Effector memory CD8-positive, alpha-beta T cell (primary cell): ENCODE results near the gene IGSF6.
"Not testable (repeated sequence)": the region's sequence is repeated elsewhere in the genome, so short reads cannot be mapped to it uniquely, and the experiment has no call there.

Experiments
- ATAC-seq: fragments of 150-1000 bp; cut with Tn5 transposase; replicated peaks from 2 replicates; pipeline ENCODE4 v1.10.0; 2021; ENCODE audit warnings: mild to moderate bottlenecking, moderate library complexity
- DNase-seq, 3 experiments: peaks; one replicate each; pipeline ENCODE4 v3.0.0; 2021
- H3K27ac Mint-ChIP-seq, 2 donors: one replicate each; pipeline ENCODE4 v1.8.0; 2022; ENCODE audit warnings: mild to moderate bottlenecking in 2 of 2, mixed read lengths in 2 of 2, moderate library complexity in 2 of 2
- H3K27me3 Mint-ChIP-seq, 2 donors: one replicate each; pipeline ENCODE4 v1.8.0; 2022; ENCODE audit warnings: mixed read lengths in 2 of 2
- H3K36me3 Mint-ChIP-seq: one replicate; pipeline ENCODE4 v1.8.0; 2022; ENCODE audit warnings: mild to moderate bottlenecking, moderate library complexity, mixed read lengths; ENCODE audit not compliant: insufficient read depth
- H3K4me1 Mint-ChIP-seq, 2 donors: one replicate each; pipeline ENCODE4 v1.8.0; 2022; ENCODE audit warnings: low read depth in 2 of 2, mixed read lengths in 2 of 2
- H3K4me3 Mint-ChIP-seq, 2 donors: one replicate each; pipeline ENCODE4 v1.8.0; 2022; ENCODE audit warnings: mild to moderate bottlenecking in 2 of 2, mixed read lengths in 2 of 2, moderate library complexity in 2 of 2
- H3K9me3 Mint-ChIP-seq, 2 donors: one replicate each; pipeline ENCODE4 v1.8.0; 2022; ENCODE audit warnings: mixed read lengths in 2 of 2

The IGSF6 gene

DNA sequence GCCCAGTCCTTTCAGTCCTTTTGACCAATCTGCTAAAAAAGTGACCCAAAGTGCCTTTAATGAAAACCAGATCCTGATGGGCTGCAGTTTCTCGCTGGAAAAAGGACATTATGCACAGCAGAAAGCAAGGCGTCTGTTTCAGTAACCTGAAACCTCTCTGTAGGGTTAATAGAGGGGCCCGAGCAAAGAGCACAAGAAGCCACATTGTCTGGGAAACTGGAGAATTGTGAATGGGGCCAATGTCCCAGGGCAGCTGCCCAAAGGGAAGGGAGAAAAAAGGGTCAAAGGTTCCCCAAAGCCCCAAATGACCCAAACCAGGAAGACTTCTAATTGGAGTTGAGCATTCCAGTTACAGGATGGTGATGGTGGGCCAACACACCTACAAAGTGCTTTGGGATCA lies 14.4 kb upstream of the IGSF6 start:
- peaks cover 2% of the 10 kb centered on the region for H3K36me3 Mint-ChIP-seq
- ATAC-seq (no peak), DNase-seq (no peak)
- H3K4me1 Mint-ChIP-seq, result peaks cover 0 to 3% of the 10 kb centered on the region in 2 donors
- peaks cover 8 to 34% of the 10 kb centered on the region in 2 donors for H3K27me3 Mint-ChIP-seq
- no peak overlapping the region for H3K4me3 Mint-ChIP-seq
- H3K9me3 Mint-ChIP-seq, result no peaks in the 10 kb centered on the region
- no peak overlapping the region for H3K27ac Mint-ChIP-seq

GRCh38 chr16:21664801-21665492 lies 12.5 kb upstream of the IGSF6 start:
- DNase-seq, result no peak
- Mint-ChIP-seq H3K9me3 (no peaks in the 10 kb centered on the region), H3K27me3 (peaks cover 0 to 24% of the 10 kb centered on the region in 2 donors), H3K4me1 (peaks cover 5 to 10% of the 10 kb centered on the region in 2 donors), H3K27ac (no peak overlapping the region), H3K4me3 (no peak overlapping the region), H3K36me3 (peaks cover 12% of the 10 kb centered on the region)
- no peak for ATAC-seq

DNA sequence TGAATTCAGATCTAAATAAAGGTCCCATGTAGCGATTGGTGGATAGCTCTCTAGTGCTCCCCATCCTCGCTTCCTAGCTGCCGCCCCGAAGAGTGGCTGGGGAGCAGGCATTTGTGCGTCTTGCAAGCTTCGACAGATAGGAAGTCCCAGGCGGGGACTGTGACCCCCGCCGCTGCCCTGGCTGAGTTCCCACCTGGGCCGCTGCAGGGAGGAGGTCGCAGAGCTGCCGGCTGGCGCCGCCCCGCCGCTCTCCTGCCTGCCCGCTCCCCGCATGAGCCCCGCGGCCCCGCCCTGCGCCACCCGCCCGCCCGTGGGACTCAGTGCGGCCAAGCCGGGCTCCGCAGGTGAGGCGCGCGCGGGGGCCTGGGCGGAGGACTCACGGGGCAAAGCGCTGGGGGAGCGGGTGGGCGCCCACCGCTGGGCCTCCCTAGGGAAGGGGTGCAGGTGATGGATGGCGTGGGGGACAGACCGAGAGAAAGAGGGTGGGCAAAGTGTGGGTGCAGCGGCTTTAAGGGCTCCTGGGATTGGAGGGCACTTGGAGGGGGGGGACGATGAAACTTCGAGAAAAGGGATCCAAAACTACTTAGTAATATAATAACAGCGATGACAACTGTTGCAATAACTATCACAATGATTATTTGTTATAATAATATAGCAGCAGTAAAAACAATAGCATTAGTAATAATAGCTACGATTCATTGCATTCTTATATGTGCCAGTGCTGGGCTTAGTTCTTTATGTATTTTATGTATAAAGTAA lies 11.7 kb upstream of the IGSF6 start, which contains the start of gene OTOA:
OTOA (plus strand) TSS at position 80 of the 759 bp plus-strand sequence. CDS start 14,547 bp downstream, outside the sequence.
- H3K36me3 Mint-ChIP-seq, result peaks cover 12% of the 10 kb centered on the region
- DNase-seq, result peak in 1 of 3 experiments; percentile 10
- peak; percentile 82 for ATAC-seq
- H3K27me3 Mint-ChIP-seq, result peaks cover 0 to 22% of the 10 kb centered on the region in 2 donors
- no peaks in the 10 kb centered on the region for H3K9me3 Mint-ChIP-seq
- peaks cover 5 to 10% of the 10 kb centered on the region in 2 donors for H3K4me1 Mint-ChIP-seq
- peak within 1 kb of the TSS; percentile 69 to 71 for H3K4me3 Mint-ChIP-seq
- H3K27ac Mint-ChIP-seq, result no peak within 1 kb of the TSS

DNA sequence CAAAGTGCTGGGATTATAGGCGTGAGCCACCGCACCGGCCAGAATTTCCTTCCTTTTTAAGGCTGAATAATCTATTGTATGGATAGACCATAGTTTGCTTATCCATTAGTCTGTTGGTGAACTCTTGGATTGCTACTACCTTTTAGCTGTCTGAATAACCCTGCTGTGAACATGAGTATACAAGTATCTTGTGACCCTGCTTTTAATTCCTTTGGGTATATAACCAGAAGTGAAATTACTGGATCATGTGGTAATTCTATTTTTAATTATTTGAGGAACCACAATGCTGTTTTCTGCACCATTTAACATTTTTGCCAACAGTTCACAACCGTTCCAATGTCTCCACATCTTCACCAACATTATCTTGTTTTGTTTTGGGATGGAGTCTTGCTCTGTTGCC lies 6.7 kb upstream of the IGSF6 start:
- Mint-ChIP-seq H3K27ac (no peak overlapping the region), H3K9me3 (no peaks in the 10 kb centered on the region), H3K36me3 (peaks cover 29% of the 10 kb centered on the region), H3K4me3 (no peak overlapping the region), H3K4me1 (peaks cover 9 to 32% of the 10 kb centered on the region in 2 donors), H3K27me3 (no peaks in the 10 kb centered on the region)
- ATAC-seq (no peak), DNase-seq (no peak)

GRCh38 chr16:21656795-21657768 lies 4.7 kb upstream of the IGSF6 start:
- peak overlapping the region in 1 of 2 donors; percentile 32 for H3K4me3 Mint-ChIP-seq
- peak; percentile 53 for ATAC-seq
- H3K9me3 Mint-ChIP-seq, result no peaks in the 10 kb centered on the region
- H3K4me1 Mint-ChIP-seq, result peaks cover 6 to 32% of the 10 kb centered on the region in 2 donors
- peak; percentile 40 to 47 (median 46) for DNase-seq
- H3K27me3 Mint-ChIP-seq, result no peaks in the 10 kb centered on the region
- H3K27ac Mint-ChIP-seq, result peak overlapping the region in 1 of 2 donors; percentile 61
- H3K36me3 Mint-ChIP-seq, result peaks cover 33% of the 10 kb centered on the region

- ATAC-seq, result no peak
- peak overlapping the region in 1 of 2 donors; percentile 60 for H3K27ac Mint-ChIP-seq
- H3K36me3 Mint-ChIP-seq, result peaks cover 23% of the 10 kb centered on the region
- H3K27me3 Mint-ChIP-seq, result no peaks in the 10 kb centered on the region
- peaks cover 4 to 22% of the 10 kb centered on the region in 2 donors for H3K4me1 Mint-ChIP-seq
- H3K4me3 Mint-ChIP-seq, result no peak overlapping the region
- H3K9me3 Mint-ChIP-seq, result no peaks in the 10 kb centered on the region
- no peak for DNase-seq
These were observed 2.5 kb upstream of the IGSF6 start for GRCh38 chr16:21654881-21655280.

- Mint-ChIP-seq H3K4me3 (no peak overlapping the region), H3K36me3 (peaks cover 23% of the 10 kb centered on the region), H3K9me3 (no peaks in the 10 kb centered on the region), H3K4me1 (peaks cover 4 to 22% of the 10 kb centered on the region in 2 donors), H3K27ac (peak overlapping the region; percentile 60 to 65), H3K27me3 (no peaks in the 10 kb centered on the region)
- ATAC-seq, result no peak
- no peak for DNase-seq
These were observed 2.1 kb upstream of the IGSF6 start for GRCh38 chr16:21654466-21654865.

DNA sequence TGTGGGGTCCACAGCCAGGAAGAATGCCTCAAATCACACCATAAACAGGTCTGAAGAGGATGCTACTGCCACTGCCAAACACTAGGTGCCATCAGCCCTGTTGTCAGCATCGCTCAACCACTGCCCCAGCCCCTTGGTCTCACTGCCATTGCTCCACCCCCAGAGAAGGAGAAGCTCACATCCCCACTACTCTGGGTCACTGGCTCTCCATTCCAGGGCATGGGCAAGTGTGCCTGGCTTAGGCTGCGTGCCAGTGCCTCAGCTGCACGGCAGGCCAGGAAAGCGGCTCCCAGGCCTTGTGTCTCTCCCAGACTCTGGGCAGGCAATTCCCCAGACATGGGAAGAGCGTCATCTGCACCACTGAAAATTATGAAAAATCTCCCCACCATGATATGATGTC lies 1.2 kb upstream of the IGSF6 start:
- DNase-seq (no peak), ATAC-seq (no peak)
- H3K36me3 Mint-ChIP-seq, result peaks cover 23% of the 10 kb centered on the region
- no peaks in the 10 kb centered on the region for H3K9me3 Mint-ChIP-seq
- peaks cover 10 to 27% of the 10 kb centered on the region in 2 donors for H3K4me1 Mint-ChIP-seq
- no peaks in the 10 kb centered on the region for H3K27me3 Mint-ChIP-seq
- H3K27ac Mint-ChIP-seq, result peak overlapping the region; percentile 51 to 79
- no peak overlapping the region for H3K4me3 Mint-ChIP-seq

GRCh38 chr16:21651515-21651914 lies 893 bp downstream of the IGSF6 start:
- ATAC-seq (no peak), DNase-seq (no peak)
- Mint-ChIP-seq H3K27me3 (no peaks in the 10 kb centered on the region), H3K27ac (peak overlapping the region in 1 of 2 donors; percentile 79), H3K4me3 (no peak overlapping the region), H3K4me1 (peaks cover 24 to 25% of the 10 kb centered on the region in 2 donors), H3K9me3 (no peaks in the 10 kb centered on the region), H3K36me3 (peaks cover 32% of the 10 kb centered on the region)

GRCh38 chr16:21650521-21650920 lies 1.9 kb downstream of the IGSF6 start:
- H3K9me3 Mint-ChIP-seq, result no peaks in the 10 kb centered on the region
- no peak overlapping the region for H3K4me3 Mint-ChIP-seq
- ATAC-seq (no peak), DNase-seq (no peak)
- peaks cover 27 to 30% of the 10 kb centered on the region in 2 donors for H3K4me1 Mint-ChIP-seq
- no peaks in the 10 kb centered on the region for H3K27me3 Mint-ChIP-seq
- H3K36me3 Mint-ChIP-seq, result peaks cover 23% of the 10 kb centered on the region
- H3K27ac Mint-ChIP-seq, result no peak overlapping the region

DNA sequence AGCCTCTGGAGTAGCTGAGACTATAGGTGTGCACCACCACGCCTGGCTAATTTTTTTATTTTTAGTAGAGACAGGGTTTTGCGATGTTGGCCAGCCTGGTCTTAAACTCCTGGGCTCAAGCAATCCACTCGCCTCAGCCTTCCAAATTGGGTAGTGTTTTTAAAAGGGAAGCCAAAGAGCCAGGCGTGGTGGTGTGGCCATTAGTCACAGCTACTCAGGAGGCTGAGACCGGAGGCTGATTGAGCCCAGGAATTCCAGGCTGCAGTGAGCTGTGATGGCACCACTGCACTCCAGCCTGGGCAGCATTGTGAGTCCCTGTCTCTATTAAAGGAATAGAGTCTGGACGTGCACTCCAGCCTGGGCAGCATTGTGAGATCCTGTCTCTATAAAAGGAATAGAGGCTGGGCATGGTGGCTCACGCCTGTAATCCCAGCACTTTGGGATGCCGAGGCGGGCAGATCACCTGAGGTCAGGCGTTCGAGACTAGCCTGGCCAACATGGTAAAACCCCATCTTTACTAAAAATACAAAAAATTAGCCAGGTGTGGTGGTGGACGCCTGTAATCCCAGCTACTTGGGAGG lies 2.5 kb downstream of the IGSF6 start:
- Mint-ChIP-seq H3K4me1 (peaks cover 33% of the 10 kb centered on the region in 2 donors), H3K36me3 (peaks cover 22% of the 10 kb centered on the region)
- not testable (repeated sequence) for H3K27ac Mint-ChIP-seq, H3K27me3 Mint-ChIP-seq, ATAC-seq, H3K4me3 Mint-ChIP-seq, H3K9me3 Mint-ChIP-seq, DNase-seq

DNA sequence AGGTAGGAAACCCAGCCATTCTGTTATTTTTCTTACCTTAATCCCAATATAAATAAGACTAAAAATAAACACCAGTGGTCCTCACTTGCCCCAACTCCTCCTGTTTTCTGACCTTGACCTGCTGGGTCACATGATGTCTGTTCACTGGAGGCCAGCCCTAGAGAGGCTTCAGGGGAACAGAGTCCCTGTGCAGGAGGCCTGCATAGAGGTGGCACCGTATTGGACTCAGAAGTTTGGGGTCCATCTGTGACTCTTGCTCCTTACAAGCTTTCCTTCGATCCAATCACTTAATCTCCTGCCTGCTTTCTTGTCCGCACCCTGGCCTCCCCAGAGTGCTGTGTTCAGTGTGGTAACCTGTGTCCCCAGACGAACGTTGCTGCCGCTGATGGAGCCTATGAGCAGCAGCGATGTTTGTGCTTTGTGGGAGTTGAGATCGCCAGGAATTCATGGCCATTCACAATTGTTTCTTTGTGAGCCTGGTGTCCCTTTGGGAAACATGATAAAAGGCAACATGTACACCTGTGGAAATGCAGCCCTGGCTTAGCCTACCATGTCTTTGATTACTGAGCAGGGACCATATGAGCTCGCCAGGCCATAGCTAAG lies 4.7 kb downstream of the IGSF6 start:
- H3K4me1 Mint-ChIP-seq, result peaks cover 35 to 46% of the 10 kb centered on the region in 2 donors
- ATAC-seq (no peak), DNase-seq (no peak)
- no peaks in the 10 kb centered on the region for H3K27me3 Mint-ChIP-seq
- peak overlapping the region; percentile 18 to 85 for H3K4me3 Mint-ChIP-seq
- H3K27ac Mint-ChIP-seq, result peak overlapping the region; percentile 81 to 92
- no peaks in the 10 kb centered on the region for H3K9me3 Mint-ChIP-seq
- peaks cover 15% of the 10 kb centered on the region for H3K36me3 Mint-ChIP-seq
